HFF-Myc (cell line): ENCODE results near the gene CBLN3.

Experiments
- DNase-seq: peaks from one replicate; pipeline ENCODE4 v3.0.0-alpha.2; 2011; ENCODE audit warnings: low read depth; ENCODE audit errors: extremely low read depth
- H3K4me3 ChIP-seq: replicated peaks from 2 replicates; pipeline ENCODE4 v1.5.1; 2011; ENCODE audit warnings: low read depth, mild to moderate bottlenecking, control low read depth, low read length
- TF ChIP-seq, protein P1 (sequence below): IDR thresholded peaks from 2 replicates; pipeline ENCODE4 v1.5.1; 2012; ENCODE audit warnings: mild to moderate bottlenecking, low read depth, low read length, control low read depth; ENCODE audit errors: missing control alignments

The CBLN3 gene

DNA sequence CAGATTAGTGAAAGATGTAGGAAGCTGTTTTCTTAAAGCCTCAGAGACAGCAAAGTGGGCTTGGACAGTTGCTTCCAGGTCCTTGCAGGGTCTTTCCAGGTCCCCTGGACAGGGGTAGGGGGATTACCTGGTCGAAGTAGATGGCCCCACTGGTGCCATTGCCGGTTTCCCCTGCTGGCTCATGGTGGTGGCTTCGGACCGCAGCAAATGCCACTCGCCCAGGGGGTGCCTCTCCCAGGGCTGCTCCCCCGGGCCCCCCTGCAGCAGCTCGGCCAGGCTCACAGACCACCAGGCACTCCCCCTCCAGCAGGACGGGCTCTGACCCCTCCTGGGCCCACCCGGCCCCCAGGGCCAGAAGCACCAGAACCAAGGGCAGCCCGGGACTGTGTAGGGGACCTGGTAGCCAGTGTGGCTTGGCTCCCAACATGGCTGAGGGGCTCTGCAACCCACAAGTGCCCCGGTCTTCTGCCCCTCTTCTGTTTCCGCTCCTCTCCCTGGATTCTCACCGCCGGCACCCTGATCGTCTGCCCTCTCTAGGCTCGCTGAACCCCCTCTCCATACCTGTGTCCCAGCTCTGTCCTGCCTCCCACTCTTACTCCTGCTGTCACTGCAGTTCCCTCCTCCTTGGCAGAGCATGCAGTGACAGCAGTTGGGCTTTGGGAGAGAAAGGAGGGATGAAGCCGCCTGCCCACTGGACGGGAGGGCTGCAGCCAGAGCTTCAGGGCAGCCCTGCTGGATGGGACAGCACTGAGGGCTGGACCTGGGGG lies 657 bp downstream of the CBLN3 start:
- H3K4me3 ChIP-seq, result peak overlapping the region; percentile 61
- no peak for DNase-seq
- TF ChIP-seq, protein P1, sequence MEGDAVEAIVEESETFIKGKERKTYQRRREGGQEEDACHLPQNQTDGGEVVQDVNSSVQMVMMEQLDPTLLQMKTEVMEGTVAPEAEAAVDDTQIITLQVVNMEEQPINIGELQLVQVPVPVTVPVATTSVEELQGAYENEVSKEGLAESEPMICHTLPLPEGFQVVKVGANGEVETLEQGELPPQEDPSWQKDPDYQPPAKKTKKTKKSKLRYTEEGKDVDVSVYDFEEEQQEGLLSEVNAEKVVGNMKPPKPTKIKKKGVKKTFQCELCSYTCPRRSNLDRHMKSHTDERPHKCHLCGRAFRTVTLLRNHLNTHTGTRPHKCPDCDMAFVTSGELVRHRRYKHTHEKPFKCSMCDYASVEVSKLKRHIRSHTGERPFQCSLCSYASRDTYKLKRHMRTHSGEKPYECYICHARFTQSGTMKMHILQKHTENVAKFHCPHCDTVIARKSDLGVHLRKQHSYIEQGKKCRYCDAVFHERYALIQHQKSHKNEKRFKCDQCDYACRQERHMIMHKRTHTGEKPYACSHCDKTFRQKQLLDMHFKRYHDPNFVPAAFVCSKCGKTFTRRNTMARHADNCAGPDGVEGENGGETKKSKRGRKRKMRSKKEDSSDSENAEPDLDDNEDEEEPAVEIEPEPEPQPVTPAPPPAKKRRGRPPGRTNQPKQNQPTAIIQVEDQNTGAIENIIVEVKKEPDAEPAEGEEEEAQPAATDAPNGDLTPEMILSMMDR, result no peak

DNA sequence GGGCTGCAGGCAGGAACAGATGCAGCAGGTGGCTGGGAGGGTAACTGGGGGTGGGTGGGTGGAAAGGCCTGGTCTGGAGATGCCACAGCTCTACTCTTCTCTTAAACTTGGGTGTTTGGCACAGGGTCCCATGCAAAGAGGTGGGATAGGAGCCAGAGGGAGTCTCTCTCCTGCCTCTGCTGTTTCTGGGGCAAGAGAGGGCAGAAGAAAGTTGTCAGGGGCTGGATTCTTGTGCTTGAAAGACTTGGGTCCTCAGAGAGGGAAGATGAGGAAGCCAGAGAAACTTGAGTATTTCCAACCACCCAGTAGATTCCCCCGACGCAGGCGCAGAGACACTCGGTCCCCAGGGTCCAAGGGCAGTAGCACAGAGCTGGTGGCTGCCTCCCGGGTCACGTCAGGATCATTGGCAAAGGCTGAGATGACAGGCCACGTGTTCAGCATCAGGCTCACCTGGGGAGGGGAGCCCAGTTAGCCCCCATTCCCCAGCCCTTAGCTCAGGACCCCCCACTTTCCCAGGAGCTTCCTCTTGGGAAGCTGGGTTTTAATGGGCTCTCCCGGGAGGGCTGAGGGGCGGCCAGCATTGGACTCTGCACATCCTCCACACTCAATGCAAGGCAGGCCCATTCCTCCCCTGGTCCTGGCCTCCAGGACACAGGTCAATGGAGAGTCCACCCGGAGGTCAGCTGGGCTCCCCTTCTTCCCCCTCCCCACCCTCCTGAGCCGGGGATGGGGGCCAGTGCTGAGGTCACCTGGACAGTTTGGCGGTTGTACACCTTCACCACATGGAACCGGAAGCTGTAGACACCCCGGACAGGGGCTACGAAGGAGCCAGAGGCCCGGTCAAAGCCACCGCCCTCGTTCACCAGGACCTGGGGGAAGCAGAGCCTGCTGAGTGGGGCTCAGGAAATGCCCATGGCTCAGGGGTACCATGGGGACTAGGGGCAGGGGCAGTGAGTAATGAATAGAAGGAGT lies 1.6 kb downstream of the CBLN3 start:
- TF ChIP-seq, protein P1, result no peak
- no peak overlapping the region for H3K4me3 ChIP-seq
- DNase-seq, result no peak

DNA sequence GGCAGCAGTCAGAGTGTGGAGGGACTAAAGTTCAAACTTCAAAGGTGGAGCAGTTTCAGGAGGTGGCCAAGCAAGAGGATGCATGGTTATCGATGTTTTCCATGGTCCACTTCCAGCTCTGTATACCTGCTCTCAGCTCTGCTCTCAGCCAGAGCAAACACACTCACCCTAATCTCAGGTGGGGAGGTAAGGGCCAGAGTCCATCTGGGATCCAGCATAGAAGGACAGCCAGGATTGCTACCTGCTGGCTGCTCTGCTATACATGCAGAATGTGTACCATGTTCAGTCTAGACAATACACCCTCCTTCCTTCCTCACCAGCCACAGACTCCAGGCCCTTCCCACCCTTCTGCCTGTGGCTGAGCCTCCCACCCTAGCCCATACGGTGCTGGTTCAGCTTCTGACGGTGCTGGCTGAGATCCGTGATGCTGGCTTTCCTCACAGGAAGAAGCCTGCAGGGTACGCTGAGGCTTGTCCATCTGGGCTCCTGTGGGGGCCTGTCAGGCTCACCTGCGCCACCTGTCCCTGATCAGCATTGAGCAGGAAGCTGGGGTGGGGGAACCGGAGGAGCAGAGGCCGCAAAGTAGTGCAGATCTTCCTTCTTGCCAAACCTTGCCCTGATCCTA lies 2.4 kb downstream of the CBLN3 start:
- no peak for DNase-seq
- no peak overlapping the region for H3K4me3 ChIP-seq
- TF ChIP-seq, protein P1, result no peak

DNA sequence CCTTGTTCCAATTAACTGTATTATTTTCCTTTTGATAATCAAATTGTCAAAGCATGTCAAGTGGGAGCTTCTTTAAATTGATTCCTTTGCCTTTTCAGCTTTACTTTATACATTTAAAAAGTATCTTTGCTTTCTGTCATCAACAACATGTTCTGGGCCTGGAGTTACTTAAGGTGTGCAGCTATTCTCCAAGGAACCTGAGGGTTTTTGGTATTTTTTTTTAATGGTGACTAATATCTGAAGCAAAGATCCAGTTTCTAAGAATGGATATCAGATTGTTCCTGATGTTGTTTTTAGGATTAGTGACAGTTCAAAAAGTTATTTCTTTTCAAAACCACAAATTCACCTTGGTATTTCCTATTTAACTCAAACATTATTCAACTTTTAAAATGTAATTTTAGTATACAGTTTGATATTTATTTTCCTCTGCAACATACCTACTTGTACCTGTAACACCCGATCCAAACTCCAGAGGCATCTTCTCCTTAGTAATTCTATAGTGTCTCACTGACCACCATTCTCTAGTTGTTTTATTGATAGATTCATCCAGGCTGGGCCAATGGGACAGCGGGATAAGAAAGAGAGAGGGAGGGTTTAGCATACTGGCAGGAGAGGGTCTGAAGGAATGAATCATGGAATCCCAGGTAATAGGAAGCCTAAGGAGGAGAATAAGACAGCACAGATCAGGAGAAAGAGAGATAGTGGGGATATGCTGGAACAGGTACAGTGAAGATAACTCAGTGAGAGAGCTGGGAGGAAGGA lies 3.1 kb downstream of the CBLN3 start:
- TF ChIP-seq, protein P1, result no peak
- no peak overlapping the region for H3K4me3 ChIP-seq
- DNase-seq, result no peak

DNA sequence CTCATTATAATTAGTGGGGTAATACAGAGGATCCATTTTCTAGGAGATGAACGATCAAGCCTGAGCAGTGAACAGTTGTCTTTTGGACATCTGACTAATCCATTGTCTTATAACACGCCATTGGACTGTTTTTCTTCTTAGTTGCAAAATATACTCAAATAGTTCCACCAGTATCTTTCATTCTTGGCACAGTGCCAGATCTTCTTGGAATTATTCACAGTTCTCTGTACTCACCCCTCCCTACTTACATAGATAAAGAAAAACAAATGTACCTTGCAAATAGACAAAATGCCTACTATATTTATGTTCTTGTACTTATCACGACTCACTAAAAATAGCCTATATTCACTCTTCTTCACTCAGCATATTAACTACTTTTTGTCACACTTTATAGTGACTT lies 3.8 kb downstream of the CBLN3 start:
- DNase-seq, result no peak
- TF ChIP-seq, protein P1, result no peak
- H3K4me3 ChIP-seq, result no peak overlapping the region
